DOHH2 (cell line): ENCODE measurements around the gene GRK2.
A peak's percentile ranks its signal among the peaks of the same experiment; 100 is the strongest.

Experiments
- H3F3A ChIP-seq: fragments of 200-600 bp; sonication (generic), shearing (Covaris generic); 2 replicates; pipeline ENCODE4 v1.6.0; 2016; ENCODE audit warnings: antibody characterized with exemption, mild to moderate bottlenecking; ENCODE audit not compliant: control insufficient read depth, insufficient read depth
- H3K27ac ChIP-seq: fragments of 200-600 bp; sonication (generic); 2 replicates; pipeline ENCODE4 v1.5.1; 2014; ENCODE audit warnings: low read depth, mild to moderate bottlenecking, low read length, moderate library complexity
- H3K27me3 ChIP-seq: fragments of 200-600 bp; sonication (generic); 2 replicates; pipeline ENCODE4 v1.6.1; 2014; ENCODE audit warnings: mild to moderate bottlenecking, low read length, mixed read lengths; ENCODE audit not compliant: control insufficient read depth
- H3K36me3 ChIP-seq: fragments of 200-600 bp; sonication (generic); 2 replicates; pipeline ENCODE4 v1.6.1; 2014; ENCODE audit warnings: mild to moderate bottlenecking, low read length, moderate library complexity, mixed read lengths; ENCODE audit not compliant: control insufficient read depth
- H3K4me1 ChIP-seq: fragments of 200-600 bp; sonication (generic); 2 replicates; pipeline ENCODE4 v1.6.1; 2014; ENCODE audit warnings: mild to moderate bottlenecking, low read length, mixed read lengths; ENCODE audit not compliant: control insufficient read depth
- H3K4me2 ChIP-seq: fragments of 200-600 bp; sonication (generic); 2 replicates; pipeline ENCODE4 v1.6.0; 2014; ENCODE audit warnings: mild to moderate bottlenecking, low read length, moderate library complexity
- H3K4me3 ChIP-seq: fragments of 200-600 bp; sonication (generic); 2 replicates; pipeline ENCODE4 v1.5.1; 2014; ENCODE audit warnings: mild to moderate bottlenecking, low read length, mixed read lengths
- H3K79me2 ChIP-seq: fragments of 200-600 bp; sonication (generic); 2 replicates; pipeline ENCODE4 v1.6.1; 2014; ENCODE audit warnings: mild to moderate bottlenecking, low read length, mixed read lengths; ENCODE audit not compliant: control insufficient read depth
- H3K9me2 ChIP-seq: fragments of 200-600 bp; sonication (generic); replicated peaks from 2 replicates; pipeline ENCODE4 v1.6.1; 2014; ENCODE audit warnings: mild to moderate bottlenecking, low read length, mixed read lengths; ENCODE audit not compliant: control insufficient read depth
- H3K9me3 ChIP-seq: fragments of 200-600 bp; sonication (generic); 2 replicates; pipeline ENCODE4 v1.6.1; 2014; ENCODE audit warnings: antibody characterized with exemption, low read length, mixed read lengths; ENCODE audit not compliant: control insufficient read depth, insufficient read depth
- H4K20me1 ChIP-seq: fragments of 200-600 bp; sonication (generic); 2 replicates; pipeline ENCODE4 v1.6.0; 2014; ENCODE audit warnings: low read depth, mild to moderate bottlenecking, antibody characterized with exemption, low read length, moderate library complexity; ENCODE audit not compliant: control insufficient read depth, insufficient read depth
- CTCF ChIP-seq: fragments of 200-600 bp; sonication (generic); IDR thresholded peaks from one replicate; pipeline ENCODE4 v1.5.1; 2014; ENCODE audit warnings: antibody characterized with exemption, mild to moderate bottlenecking, low read depth, low read length; ENCODE audit not compliant: poor library complexity, severe bottlenecking
- EZH2phosphoT487 ChIP-seq: fragments of 200-600 bp; sonication (generic); IDR thresholded peaks from 2 replicates; pipeline ENCODE4 v1.6.1; 2017; ENCODE audit warnings: borderline replicate concordance, mild to moderate bottlenecking, antibody characterized with exemption, low read length, moderate library complexity, mixed read lengths

The GRK2 gene

DNA sequence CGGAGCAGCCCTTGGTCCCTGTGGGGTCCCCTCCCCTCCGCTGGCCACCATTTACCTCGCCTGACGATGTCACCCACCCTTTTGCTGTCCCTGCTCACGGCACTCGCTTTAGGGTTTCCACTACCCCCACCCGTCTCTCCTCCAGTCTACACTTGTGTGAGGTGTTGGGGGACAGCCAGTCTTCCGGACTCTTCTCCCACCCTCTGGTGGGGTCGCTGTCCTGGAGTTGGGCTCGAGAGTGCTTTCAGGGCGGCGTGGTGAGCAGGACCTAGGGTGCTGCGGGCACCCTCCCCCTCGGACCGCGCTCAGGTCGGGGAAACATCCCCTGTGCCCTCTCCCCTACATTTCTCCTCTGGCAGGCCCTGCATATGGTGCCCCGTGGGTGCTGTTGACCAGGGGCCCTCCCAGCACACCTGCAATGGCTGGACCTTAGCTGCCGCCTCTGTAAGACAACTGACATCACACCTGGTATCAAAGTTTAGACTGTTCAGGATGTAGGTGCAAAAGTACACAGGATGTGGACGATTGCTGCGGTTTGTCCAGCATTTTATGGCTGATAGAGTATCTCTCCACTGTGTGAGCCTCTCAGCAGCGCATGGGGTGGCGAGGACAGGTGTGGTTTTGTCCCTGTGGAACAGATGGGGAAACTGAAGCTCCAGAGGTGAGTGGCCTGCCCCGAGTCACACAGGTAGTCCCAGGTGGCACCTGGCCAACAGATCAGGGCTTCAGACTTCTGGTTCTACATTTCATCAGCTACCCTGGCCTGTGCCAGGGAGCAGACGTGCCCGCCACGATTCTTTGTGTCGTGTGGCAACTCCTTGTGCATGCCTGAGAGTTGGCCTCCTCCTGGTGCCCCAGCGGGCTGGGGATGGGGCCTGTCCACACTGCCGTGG, 1.2 kb downstream of the GRK2 start:
- Histone ChIP-seq H3K9me2 (no peaks in the 10 kb centered on the region), H3K36me3 (peaks cover 62% of the 10 kb centered on the region), H3K4me1 (peaks cover 74% of the 10 kb centered on the region), H3K27ac (peak overlapping the region; percentile 100), H3K4me3 (peak overlapping the region; percentile 91), H4K20me1 (peaks cover 4% of the 10 kb centered on the region), H3K9me3 (no peaks in the 10 kb centered on the region), H3K79me2 (peaks cover 66% of the 10 kb centered on the region), H3K4me2 (peak overlapping the region; percentile 100), H3K27me3 (no peaks in the 10 kb centered on the region), H3F3A (peaks cover 46% of the 10 kb centered on the region)
- TF ChIP-seq EZH2phosphoT487 (no peak), CTCF (peak; percentile 17)

GRCh38 chr11:67268081-67268961, 2.0 kb downstream of the GRK2 start:
- peak overlapping the region; percentile 100 for H3K27ac ChIP-seq
- TF ChIP-seq EZH2phosphoT487 (no peak), CTCF (no peak)
- no peaks in the 10 kb centered on the region for H3K27me3 ChIP-seq
- peak overlapping the region; percentile 100 for H3K4me2 ChIP-seq
- H3K4me3 ChIP-seq: peak overlapping the region; percentile 91
- H3K9me2 ChIP-seq: no peaks in the 10 kb centered on the region
- H3K4me1 ChIP-seq: peaks cover 74% of the 10 kb centered on the region
- peaks cover 75% of the 10 kb centered on the region for H3K79me2 ChIP-seq
- H3K9me3 ChIP-seq: no peaks in the 10 kb centered on the region
- peaks cover 71% of the 10 kb centered on the region for H3K36me3 ChIP-seq
- H4K20me1 ChIP-seq: peaks cover 4% of the 10 kb centered on the region
- peaks cover 46% of the 10 kb centered on the region for H3F3A ChIP-seq

GRCh38 chr11:67268962-67269268, 2.6 kb downstream of the GRK2 start:
- Histone ChIP-seq H4K20me1 (peaks cover 4% of the 10 kb centered on the region), H3K27me3 (no peaks in the 10 kb centered on the region), H3K9me3 (no peaks in the 10 kb centered on the region), H3K79me2 (peaks cover 81% of the 10 kb centered on the region), H3K9me2 (no peaks in the 10 kb centered on the region), H3K4me2 (peak overlapping the region; percentile 100), H3F3A (peaks cover 49% of the 10 kb centered on the region), H3K4me1 (peaks cover 76% of the 10 kb centered on the region), H3K4me3 (peak overlapping the region; percentile 91), H3K27ac (peak overlapping the region; percentile 100), H3K36me3 (peaks cover 76% of the 10 kb centered on the region)
- no peak for TF ChIP-seq EZH2phosphoT487
- TF ChIP-seq CTCF: no peak
